GM15510 (cell line): Measurements from ENCODE around the gene BMS1.

Experiments used
- POLR2A ChIP-seq: IDR thresholded peaks from 3 replicates; pipeline ENCODE4 v1.6.1; 2011; ENCODE audit warnings: borderline replicate concordance; ENCODE audit not compliant: insufficient read length; ENCODE audit errors: extremely low read depth

Gene BMS1

GRCh38 chr10:42859256-42859655 is 76.7 kb downstream of the BMS1 start:
- no peak for TF ChIP-seq POLR2A

GRCh38 chr10:42864575-42864974 is 82.0 kb downstream of the BMS1 start:
- no peak for TF ChIP-seq POLR2A

- no peak for TF ChIP-seq POLR2A
These were observed 83.1 kb downstream of the BMS1 start for GRCh38 chr10:42865716-42866114.

GRCh38 chr10:42866115-42866995 is 83.8 kb downstream of the BMS1 start:
- TF ChIP-seq POLR2A: no peak

GRCh38 chr10:42867571-42867970 is 85.0 kb downstream of the BMS1 start:
- no peak for TF ChIP-seq POLR2A

GRCh38 chr10:42868530-42868929 is 85.9 kb downstream of the BMS1 start:
- no peak for TF ChIP-seq POLR2A

GRCh38 chr10:42869977-42870350 is 87.4 kb downstream of the BMS1 start:
- no peak for TF ChIP-seq POLR2A

GRCh38 chr10:42871823-42872222 is 89.2 kb downstream of the BMS1 start:
- TF ChIP-seq POLR2A: no peak

- no peak for TF ChIP-seq POLR2A
These were observed 90.4 kb downstream of the BMS1 start for GRCh38 chr10:42872865-42873435.

- no peak for TF ChIP-seq POLR2A
These were observed 92.3 kb downstream of the BMS1 start for GRCh38 chr10:42874713-42875387.

- no peak for TF ChIP-seq POLR2A
These were observed 92.8 kb downstream of the BMS1 start for GRCh38 chr10:42875388-42875755.

GRCh38 chr10:42875798-42876341 is 93.3 kb downstream of the BMS1 start:
- TF ChIP-seq POLR2A: no peak

- no peak for TF ChIP-seq POLR2A
These were observed 93.9 kb downstream of the BMS1 start for GRCh38 chr10:42876476-42876875.

GRCh38 chr10:42876945-42877344 is 94.3 kb downstream of the BMS1 start:
- no peak for TF ChIP-seq POLR2A

GRCh38 chr10:42877496-42878030 is 95.0 kb downstream of the BMS1 start:
- TF ChIP-seq POLR2A: no peak

GRCh38 chr10:42878134-42878820 is 95.7 kb downstream of the BMS1 start:
- no peak for TF ChIP-seq POLR2A

GRCh38 chr10:42878821-42879195 is 96.2 kb downstream of the BMS1 start:
- no peak for TF ChIP-seq POLR2A
